Endodermal cell (in vitro differentiated cells): ENCODE results near the gene SNX24. TPM values are rescaled to one million over a fixed set of nuclear protein-coding genes. Genes with fewer than 3 reads are reported as not detected.

Source experiments
- DNase-seq: peaks from one replicate; pipeline ENCODE4 v3.0.0-alpha.2; 2017
- H3K27ac ChIP-seq: 2 replicates; pipeline ENCODE4 v1.5.1; 2013; ENCODE audit warnings: mild to moderate bottlenecking, low read depth, low read length, moderate library complexity
- H3K27me3 ChIP-seq: 2 replicates; pipeline ENCODE4 v1.6.1; 2013; ENCODE audit warnings: mild to moderate bottlenecking, low read length, moderate library complexity; ENCODE audit not compliant: insufficient read depth, control insufficient read depth, poor library complexity, severe bottlenecking
- H3K36me3 ChIP-seq: 2 replicates; pipeline ENCODE4 v1.7.0; 2013; ENCODE audit warnings: mild to moderate bottlenecking, low read length, moderate library complexity; ENCODE audit not compliant: control insufficient read depth, insufficient read depth
- H3K4me1 ChIP-seq: one replicate; pipeline ENCODE4 v1.7.0; 2013; ENCODE audit warnings: low read length; ENCODE audit not compliant: control insufficient read depth, insufficient read depth
- H3K4me3 ChIP-seq: 2 replicates; pipeline ENCODE4 v1.5.1; 2013; ENCODE audit warnings: mild to moderate bottlenecking, low read length, moderate library complexity
- H3K9ac ChIP-seq: 2 replicates; pipeline ENCODE4 v1.6.1; 2013; ENCODE audit warnings: mild to moderate bottlenecking, low read length, moderate library complexity; ENCODE audit not compliant: poor library complexity, severe bottlenecking; ENCODE audit errors: extremely low read depth
- H3K9me3 ChIP-seq: 2 replicates; pipeline ENCODE4 v1.6.1; 2013; ENCODE audit warnings: mild to moderate bottlenecking, low read length, moderate library complexity; ENCODE audit not compliant: control insufficient read depth
- H3K27ac Mint-ChIP-seq: 2 replicates; pipeline ENCODE4 v1.8.0; 2020; ENCODE audit warnings: mixed read lengths
- H3K27me3 Mint-ChIP-seq: 2 replicates; pipeline ENCODE4 v1.8.0; 2021; ENCODE audit warnings: mild to moderate bottlenecking, mixed read lengths; ENCODE audit not compliant: insufficient read depth
- H3K36me3 Mint-ChIP-seq: 2 replicates; pipeline ENCODE4 v1.8.0; 2020; ENCODE audit warnings: low read depth, mixed read lengths
- H3K4me1 Mint-ChIP-seq: 2 replicates; pipeline ENCODE4 v1.8.0; 2020; ENCODE audit warnings: mixed read lengths
- H3K4me3 Mint-ChIP-seq: 2 replicates; pipeline ENCODE4 v1.8.0; 2020; ENCODE audit warnings: mild to moderate bottlenecking, moderate library complexity, mixed read lengths
- H3K9me3 Mint-ChIP-seq: 2 replicates; pipeline ENCODE4 v1.8.0; 2020; ENCODE audit warnings: mild to moderate bottlenecking, mixed read lengths
- WGBS, 2 experiments: methylation state at CpG; one replicate each; pipeline versions ENCODE4 v1.1.5 to v1.1.7; 2013; ENCODE audit warnings: missing lambda C conversion rate in 2 of 2, mixed read lengths in 1 of 2; ENCODE audit not compliant: insufficient coverage in 1 of 2, insufficient read length in 1 of 2; 5-methylcytosine and 5-hydroxymethylcytosine counted together
- total RNA-seq, 2 donors: library from RNA; stranded (reverse); fragmentation: NEBNext Ultra II Directional in 1 of 2; extraction: Animal tissue kit (Norgen Biotek cat#: 25700) in 1 of 2; gene quantifications; 2 replicates in 1 of 2; 3 replicates in 1 of 2; pipeline ENCODE4 v1.2.1, GENCODE V29; 2021
- TF ChIP-seq, protein P1 (sequence below): fragments of 200-600 bp; sonication (generic); conservative IDR thresholded peaks from 2 replicates; pipeline ENCODE4 v1.5.0; 2021; ENCODE audit warnings: antibody characterized with exemption, mild to moderate bottlenecking

Gene SNX24
- total RNA-seq, 2 donors from 2014 or later = 39.4 to 56.2 TPM

DNA sequence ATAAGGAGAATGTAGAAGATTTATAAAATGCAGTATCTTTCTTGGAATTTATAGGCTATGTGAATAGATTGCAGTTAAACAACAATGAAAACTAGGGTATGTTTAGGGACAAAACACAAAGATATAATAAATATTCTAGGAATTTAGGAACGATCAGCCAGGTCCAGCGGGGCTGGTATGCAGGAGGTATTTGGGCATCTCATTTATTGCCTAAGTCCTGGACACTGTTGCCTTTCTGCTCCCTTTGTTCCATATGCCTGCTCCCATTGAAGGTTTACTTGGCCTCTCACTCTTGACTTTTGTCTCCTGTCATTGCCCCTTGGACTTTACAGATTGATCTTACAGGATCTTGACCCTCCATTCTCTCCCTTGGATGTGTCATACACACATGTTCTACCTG is 55.9 kb downstream of the SNX24 start:
- Mint-ChIP-seq H3K36me3 (peaks cover 3% of the 10 kb centered on the region), H3K27me3 (no peaks in the 10 kb centered on the region), H3K9me3 (no peaks in the 10 kb centered on the region), H3K27ac (no peak overlapping the region), H3K4me1 (no peaks in the 10 kb centered on the region), H3K4me3 (no peak overlapping the region)
- Histone ChIP-seq H3K27me3 (no peaks in the 10 kb centered on the region), H3K4me1 (no peaks in the 10 kb centered on the region), H3K9ac (no peak overlapping the region), H3K4me3 (no peak overlapping the region), H3K36me3 (no peaks in the 10 kb centered on the region), H3K9me3 (no peaks in the 10 kb centered on the region), H3K27ac (no peak overlapping the region)
- WGBS, 2 experiments = 93 to 100% methylated on average over 1 to 2 of the region's 2 CpGs
- no peak for DNase-seq
- TF ChIP-seq, protein P1, sequence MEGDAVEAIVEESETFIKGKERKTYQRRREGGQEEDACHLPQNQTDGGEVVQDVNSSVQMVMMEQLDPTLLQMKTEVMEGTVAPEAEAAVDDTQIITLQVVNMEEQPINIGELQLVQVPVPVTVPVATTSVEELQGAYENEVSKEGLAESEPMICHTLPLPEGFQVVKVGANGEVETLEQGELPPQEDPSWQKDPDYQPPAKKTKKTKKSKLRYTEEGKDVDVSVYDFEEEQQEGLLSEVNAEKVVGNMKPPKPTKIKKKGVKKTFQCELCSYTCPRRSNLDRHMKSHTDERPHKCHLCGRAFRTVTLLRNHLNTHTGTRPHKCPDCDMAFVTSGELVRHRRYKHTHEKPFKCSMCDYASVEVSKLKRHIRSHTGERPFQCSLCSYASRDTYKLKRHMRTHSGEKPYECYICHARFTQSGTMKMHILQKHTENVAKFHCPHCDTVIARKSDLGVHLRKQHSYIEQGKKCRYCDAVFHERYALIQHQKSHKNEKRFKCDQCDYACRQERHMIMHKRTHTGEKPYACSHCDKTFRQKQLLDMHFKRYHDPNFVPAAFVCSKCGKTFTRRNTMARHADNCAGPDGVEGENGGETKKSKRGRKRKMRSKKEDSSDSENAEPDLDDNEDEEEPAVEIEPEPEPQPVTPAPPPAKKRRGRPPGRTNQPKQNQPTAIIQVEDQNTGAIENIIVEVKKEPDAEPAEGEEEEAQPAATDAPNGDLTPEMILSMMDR = no peak

DNA sequence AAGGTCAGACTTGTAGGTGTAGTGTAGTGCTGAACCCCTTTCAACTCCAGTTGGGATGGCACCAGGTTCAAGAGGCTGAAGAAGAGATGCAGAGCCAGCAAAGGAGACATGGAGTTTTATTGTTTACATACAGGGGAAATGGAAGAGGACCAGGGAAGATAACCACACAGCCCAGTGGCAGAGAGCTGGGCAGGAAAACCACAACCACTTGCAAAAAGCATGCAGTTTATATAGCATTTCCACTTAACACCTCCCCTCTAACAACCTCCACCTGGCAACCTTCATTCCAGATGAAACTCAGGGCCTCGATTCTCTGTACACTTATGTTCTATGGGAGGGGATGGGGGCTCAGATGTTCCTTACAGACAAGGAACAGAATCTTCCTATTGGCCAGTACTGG is 56.9 kb downstream of the SNX24 start:
- Mint-ChIP-seq H3K4me3 (no peak overlapping the region), H3K4me1 (peaks cover 7% of the 10 kb centered on the region), H3K36me3 (peaks cover 3% of the 10 kb centered on the region), H3K27me3 (no peaks in the 10 kb centered on the region), H3K9me3 (no peaks in the 10 kb centered on the region), H3K27ac (no peak overlapping the region)
- Histone ChIP-seq H3K4me3 (no peak overlapping the region), H3K9ac (no peak overlapping the region), H3K36me3 (no peaks in the 10 kb centered on the region), H3K27me3 (no peaks in the 10 kb centered on the region), H3K9me3 (no peaks in the 10 kb centered on the region), H3K27ac (no peak overlapping the region), H3K4me1 (no peaks in the 10 kb centered on the region)
- TF ChIP-seq, protein P1 = no peak
- DNase-seq = no peak
- 80 to 86% methylated on average over 1 of the region's 1 CpG for WGBS, 2 experiments

DNA sequence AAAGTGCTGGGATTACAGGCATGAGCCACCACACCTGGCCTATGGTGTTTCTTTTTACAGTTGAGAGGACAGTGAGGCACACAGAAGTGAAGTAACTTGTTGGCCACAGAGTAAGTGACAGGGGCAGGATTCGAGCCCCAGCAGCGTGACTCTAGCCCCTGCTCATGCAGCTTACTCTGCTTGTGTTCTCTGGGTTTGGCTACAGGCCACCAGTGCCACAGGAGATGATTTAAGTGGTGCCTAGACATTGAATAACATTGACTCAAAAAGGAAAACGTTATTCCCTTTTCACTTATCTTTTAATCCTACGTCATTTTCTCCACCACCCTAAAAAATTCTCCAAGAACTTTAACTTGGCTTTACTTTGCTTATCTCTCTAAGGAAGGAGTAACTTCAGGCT is 61.4 kb downstream of the SNX24 start:
- TF ChIP-seq, protein P1 = no peak
- no peak overlapping the region for H3K9ac ChIP-seq
- 86 to 88% methylated on average over 2 to 4 of the region's 4 CpGs for WGBS, 2 experiments
- DNase-seq = no peak
- Mint-ChIP-seq H3K9me3 (no peaks in the 10 kb centered on the region), H3K4me1 (peaks cover 15% of the 10 kb centered on the region), H3K27me3 (no peaks in the 10 kb centered on the region), H3K36me3 (no peaks in the 10 kb centered on the region), H3K4me3 (no peak overlapping the region), H3K27ac (peak overlapping the region; percentile 71)
- H3K4me3 ChIP-seq = no peak overlapping the region
- no peaks in the 10 kb centered on the region for H3K36me3 ChIP-seq
- no peaks in the 10 kb centered on the region for H3K27me3 ChIP-seq
- no peaks in the 10 kb centered on the region for H3K9me3 ChIP-seq
- no peak overlapping the region for H3K27ac ChIP-seq
- H3K4me1 ChIP-seq = no peaks in the 10 kb centered on the region
